Measurements from ENCODE around the gene PIP4K2C.
A peak's percentile ranks its signal among the peaks of the same experiment; 100 is the strongest.

The PIP4K2C gene

GRCh38 chr12:57590864-57591781 lies at the start of gene PIP4K2C:
Gene PIP4K2C, plus strand, starts transcription at chr12:57591192. Its CDS starts 98 bp downstream, at chr12:57591290.
- DNase-seq (ENCODE audit: low read depth) = peak; percentile 71

GRCh38 chr12:57541717-57542116 lies 49.3 kb upstream of the PIP4K2C start:
- DNase-seq (ENCODE audit: low read depth) = no peak

GRCh38 chr12:57543581-57543980 lies 47.4 kb upstream of the PIP4K2C start:
- DNase-seq (ENCODE audit: low read depth) = no peak

- DNase-seq (ENCODE audit: low read depth) = no peak
Measured at GRCh38 chr12:57545809-57546437, 45.1 kb upstream of the PIP4K2C start.

- DNase-seq (ENCODE audit: low read depth) = peak; percentile 89
Measured at GRCh38 chr12:57546438-57547287, 44.3 kb upstream of the PIP4K2C start, which contains the start of gene DCTN2. Gene DCTN2, minus strand, starts transcription at chr12:57547192. Its CDS starts 129 bp downstream, at chr12:57547063.

GRCh38 chr12:57547288-57548012 lies 43.5 kb upstream of the PIP4K2C start:
- no peak for DNase-seq (ENCODE audit: low read depth)

GRCh38 chr12:57548013-57548315 lies 43.0 kb upstream of the PIP4K2C start:
- DNase-seq (ENCODE audit: low read depth) = no peak

- no peak for DNase-seq (ENCODE audit: low read depth)
Measured at GRCh38 chr12:57548488-57548887, 42.5 kb upstream of the PIP4K2C start.

- no peak for DNase-seq (ENCODE audit: low read depth)
Measured at GRCh38 chr12:57549203-57549908, 41.6 kb upstream of the PIP4K2C start.

- peak; percentile 37 for DNase-seq (ENCODE audit: low read depth)
Measured at GRCh38 chr12:57549909-57550640, 40.9 kb upstream of the PIP4K2C start, which contains the start of gene KIF5A. Gene KIF5A, plus strand, starts transcription at chr12:57550044. Its CDS starts 228 bp downstream, at chr12:57550272.

GRCh38 chr12:57550641-57551549 lies 40.1 kb upstream of the PIP4K2C start:
- DNase-seq (ENCODE audit: low read depth) = no peak

- DNase-seq (ENCODE audit: low read depth) = no peak
Measured at GRCh38 chr12:57551637-57552305, 39.2 kb upstream of the PIP4K2C start.

- no peak for DNase-seq (ENCODE audit: low read depth)
Measured at GRCh38 chr12:57552306-57552651, 38.7 kb upstream of the PIP4K2C start.

- DNase-seq (ENCODE audit: low read depth) = no peak
Measured at GRCh38 chr12:57552835-57553313, 38.1 kb upstream of the PIP4K2C start.

GRCh38 chr12:57553343-57554202 lies 37.4 kb upstream of the PIP4K2C start:
- DNase-seq (ENCODE audit: low read depth) = no peak

GRCh38 chr12:57554453-57554852 lies 36.5 kb upstream of the PIP4K2C start:
- DNase-seq (ENCODE audit: low read depth) = no peak

- no peak for DNase-seq (ENCODE audit: low read depth)
Measured at GRCh38 chr12:57554897-57555296, 36.1 kb upstream of the PIP4K2C start.

- DNase-seq (ENCODE audit: low read depth) = no peak
Measured at GRCh38 chr12:57558864-57559263, 32.1 kb upstream of the PIP4K2C start.
